A549 (cell line): Measurements from ENCODE around the gene CTCF. TPM values are rescaled to one million over a fixed set of nuclear protein-coding genes. Genes with fewer than 3 reads are reported as not detected.
A peak's percentile ranks its signal among the peaks of the same experiment; 100 is the strongest.

Experiments
- ATAC-seq, 2 experiments: fragments of 200-7000 bp in 1 of 2; fragments of >200 bp in 1 of 2; cut with Nextera tagmentation in 1 of 2; cut with Tn5 transposase in 1 of 2; 3 replicates each; pipeline versions ENCODE4 v1.8.0 to v1.9.1; 2018 to 2020; ENCODE audit warnings: mild to moderate bottlenecking in 1 of 2, moderate library complexity in 1 of 2
- CTCF ChIA-PET: fragments of 300-600 bp; sonication (Branson Sonifier 250); formaldehyde crosslinking; extraction: SDS; loops from one replicate; lab custom pipeline; 2021; ENCODE audit warnings: antibody characterized with exemption, inconsistent platforms; lab: Yijun Ruan, JAX
- POLR2A ChIA-PET: fragments of 350-600 bp; formaldehyde crosslinking; extraction: SDS; loops from one replicate; lab custom pipeline; 2021; ENCODE audit warnings: antibody characterized with exemption, inconsistent platforms; lab: Yijun Ruan, JAX
- DNase-seq, 2 experiments: peaks; one replicate each; pipeline versions ENCODE4 v3.0.0 to v3.0.0-alpha.2; 2011 to 2016; ENCODE audit warnings: low read depth in 1 of 2, low spot score in 1 of 2
- FAIRE-seq: peaks from 2 replicates; lab custom pipeline; 2011; peaks lifted over from hg19 to GRCh38; lab: Jason Lieb, UNC
- H3K27ac ChIP-seq, 2 experiments: fragments of >200 bp; sonication (Bioruptor Twin); formaldehyde crosslinking; 3 replicates each; pipeline ENCODE4 v1.5.1; 2016 to 2017
- H3K4me1 ChIP-seq: fragments of >200 bp; sonication (Bioruptor Twin); formaldehyde crosslinking; 3 replicates; pipeline ENCODE4 v1.6.1; 2016
- H3K4me2 ChIP-seq: fragments of >200 bp; sonication (Bioruptor Twin); formaldehyde crosslinking; 3 replicates; pipeline ENCODE4 v1.6.1; 2016
- H3K4me3 ChIP-seq: fragments of >200 bp; sonication (Bioruptor Twin); formaldehyde crosslinking; 3 replicates; pipeline ENCODE4 v1.5.1; 2016
- H3K9me3 ChIP-seq: fragments of >200 bp; sonication (Bioruptor Twin); formaldehyde crosslinking; 3 replicates; pipeline ENCODE4 v1.6.1; 2016
- BCL3 ChIP-seq: fragments of >200 bp; sonication (Bioruptor Twin); formaldehyde crosslinking; IDR thresholded peaks from 3 replicates; pipeline ENCODE4 v1.6.1; 2016
- CEBPB ChIP-seq, 2 experiments: fragments of >200 bp in 1 of 2; sonication (Bioruptor Twin) in 1 of 2; formaldehyde crosslinking in 1 of 2; IDR thresholded peaks; 2 replicates each; pipeline ENCODE4 v1.6.1; 2012 to 2016
- CHD4 ChIP-seq: fragments of 200-600 bp; sonication (generic); IDR thresholded peaks from 2 replicates; pipeline ENCODE4 v1.6.1; 2016; ENCODE audit warnings: antibody characterized with exemption, mild to moderate bottlenecking, borderline replicate concordance
- EHMT2 ChIP-seq: fragments of 200-600 bp; sonication (generic); IDR thresholded peaks from 2 replicates; pipeline ENCODE4 v1.6.1; 2016; ENCODE audit warnings: antibody characterized with exemption, low read depth, mild to moderate bottlenecking, moderate library complexity
- FOSB ChIP-seq: fragments of 250-450 bp; sonication (Bioruptor Pico); IDR thresholded peaks from 2 replicates; pipeline ENCODE4 v1.5.0; 2020; ENCODE audit warnings: mild to moderate bottlenecking, moderate library complexity
- FOSL2 ChIP-seq, 2 experiments: fragments of 450-650 bp in 1 of 2; fragments of >200 bp in 1 of 2; sonication (Bioruptor Twin) in 1 of 2; formaldehyde crosslinking; IDR thresholded peaks; 2 replicates each; pipeline versions ENCODE4 v1.5.0 to v1.6.1; 2016 to 2020; ENCODE audit warnings: mild to moderate bottlenecking in 1 of 2, moderate library complexity in 1 of 2
- HEYL ChIP-seq: fragments of 250-450 bp; sonication (Bioruptor Pico); IDR thresholded peaks from 2 replicates; pipeline ENCODE4 v1.8.0; 2021; ENCODE audit warnings: mild to moderate bottlenecking, moderate library complexity
- HOXB13 ChIP-seq: fragments of 250-450 bp; sonication (Bioruptor Pico); IDR thresholded peaks from 2 replicates; pipeline ENCODE4 v1.5.0; 2020; ENCODE audit warnings: low read depth, mild to moderate bottlenecking, moderate library complexity
- KDM1A ChIP-seq: fragments of 200-600 bp; sonication (generic); IDR thresholded peaks from 2 replicates; pipeline ENCODE4 v1.6.1; 2016; ENCODE audit warnings: low read depth, mild to moderate bottlenecking
- KDM5A ChIP-seq: fragments of 200-600 bp; sonication (generic); IDR thresholded peaks from 2 replicates; pipeline ENCODE4 v1.6.1; 2016; ENCODE audit warnings: antibody characterized with exemption, mild to moderate bottlenecking
- MAFK ChIP-seq: fragments of 450-650 bp; IDR thresholded peaks from 2 replicates; pipeline ENCODE4 v1.6.1; 2014; ENCODE audit not compliant: partially characterized antibody
- POLR2A ChIP-seq: IDR thresholded peaks from 2 replicates; pipeline ENCODE4 v1.6.1; 2012; ENCODE audit warnings: mild to moderate bottlenecking, low read length
- POLR2AphosphoS2 ChIP-seq: conservative IDR thresholded peaks from 2 replicates; pipeline ENCODE4 v1.6.1; 2012; ENCODE audit warnings: low read length, improper control_type of control experiment, inconsistent platforms
- RAD21 ChIP-seq, 2 experiments: fragments of >200 bp in 1 of 2; sonication (Bioruptor Twin) in 1 of 2; formaldehyde crosslinking in 1 of 2; IDR thresholded peaks in 1 of 2; conservative IDR thresholded peaks in 1 of 2; 2 replicates in 1 of 2; 3 replicates in 1 of 2; pipeline ENCODE4 v1.6.1; 2012 to 2018; ENCODE audit warnings: inconsistent platforms in 1 of 2
- RCOR1 ChIP-seq: fragments of 150-350 bp; IDR thresholded peaks from 2 replicates; pipeline ENCODE4 v1.6.1; 2014; ENCODE audit warnings: antibody characterized with exemption, low read length, low read depth
- REST ChIP-seq: fragments of 200-600 bp; sonication (generic); IDR thresholded peaks from 2 replicates; pipeline ENCODE4 v1.6.1; 2016; ENCODE audit warnings: antibody characterized with exemption, mild to moderate bottlenecking, moderate library complexity
- SMC3 ChIP-seq: fragments of >200 bp; sonication (Bioruptor Twin); formaldehyde crosslinking; IDR thresholded peaks from 3 replicates; pipeline ENCODE4 v1.6.1; 2018; ENCODE audit warnings: inconsistent platforms
- TP53 ChIP-seq: fragments of 250-450 bp; sonication (Bioruptor Pico); IDR thresholded peaks from 2 replicates; pipeline ENCODE4 v1.5.0; 2021; ENCODE audit warnings: mild to moderate bottlenecking, moderate library complexity
- ZSCAN20 ChIP-seq: fragments of 250-450 bp; sonication (Bioruptor Pico); IDR thresholded peaks from 2 replicates; pipeline ENCODE4 v1.8.0; 2022; ENCODE audit warnings: mild to moderate bottlenecking, moderate library complexity
- WGBS: methylation state at CpG from one replicate; pipeline ENCODE4 v1.1.6; 2017; ENCODE audit errors: missing lambda C conversion rate; 5-methylcytosine and 5-hydroxymethylcytosine counted together
- polyA plus RNA-seq, 4 experiments: library from polyadenylated mRNA; depleted of rRNA in 3 of 4; stranded (reverse); fragments of >200 nt; fragmentation: RNase III in 1 of 4; extraction: RNeasy Plus Mini Kit Qiagen cat#74134 plus additional on column Dnase treatment in 1 of 4; gene quantifications; 2 replicates in 3 of 4; 3 replicates in 1 of 4; pipeline ENCODE4 v1.2.3, GENCODE V29; 2011 to 2017
- TF ChIP-seq, protein P1 (sequence below): fragments of 150-350 bp; IDR thresholded peaks from 2 replicates; pipeline ENCODE4 v1.6.1; 2014; ENCODE audit warnings: low read depth, mild to moderate bottlenecking, low read length
- TF ChIP-seq, protein P2 (sequence below): fragments of >200 bp; sonication (Bioruptor Twin); formaldehyde crosslinking; IDR thresholded peaks from 3 replicates; pipeline ENCODE4 v1.5.1; 2016
- TF ChIP-seq, protein P3 (sequence below): fragments of >200 bp; sonication (Bioruptor Twin); formaldehyde crosslinking; IDR thresholded peaks from 2 replicates; pipeline ENCODE4 v1.6.1; 2016

CTCF gene
- polyA plus RNA-seq, 2 of the 4 experiments (the other 2 are of a cell fraction), result 42.5 to 58.4 TPM

DNA sequence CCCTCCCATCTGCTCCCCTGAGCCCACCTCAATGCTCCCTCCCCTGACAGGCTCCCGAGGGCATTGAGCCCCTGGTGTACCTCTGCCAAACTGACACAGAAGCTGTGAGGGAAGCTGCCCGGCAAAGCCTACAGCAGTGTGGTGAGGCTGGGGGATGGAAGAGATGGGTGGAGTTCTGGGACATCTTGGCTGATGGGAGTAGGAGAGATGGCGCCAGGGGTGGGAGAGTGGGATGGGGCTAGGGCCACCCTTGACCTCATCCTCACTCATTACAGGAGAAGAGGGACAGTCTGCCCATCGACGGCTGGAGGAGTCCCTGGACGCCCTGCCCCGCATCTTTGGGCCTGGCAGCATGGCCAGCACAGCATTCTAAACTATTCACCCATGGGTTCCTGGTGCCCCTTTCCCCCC is 16.2 kb upstream of the CTCF start:
- TF ChIP-seq MAFK, result no peak
- TF ChIP-seq RAD21 (conservative IDR thresholded peaks at IDR 0.05 in 1 of 2, IDR thresholded peaks at IDR 0.05 in 1 of 2), result no peak
- no peak for TF ChIP-seq HOXB13
- no peak for TF ChIP-seq FOSB (CRISPR knock-in tag)
- TF ChIP-seq EHMT2, result no peak
- TF ChIP-seq FOSL2 (IDR thresholded peaks at IDR 0.05), result no peak
- TF ChIP-seq FOSL2 (CRISPR knock-in tag; IDR thresholded peaks at IDR 0.05), result no peak
- TF ChIP-seq HEYL (CRISPR knock-in tag), result no peak
- TF ChIP-seq, protein P1, sequence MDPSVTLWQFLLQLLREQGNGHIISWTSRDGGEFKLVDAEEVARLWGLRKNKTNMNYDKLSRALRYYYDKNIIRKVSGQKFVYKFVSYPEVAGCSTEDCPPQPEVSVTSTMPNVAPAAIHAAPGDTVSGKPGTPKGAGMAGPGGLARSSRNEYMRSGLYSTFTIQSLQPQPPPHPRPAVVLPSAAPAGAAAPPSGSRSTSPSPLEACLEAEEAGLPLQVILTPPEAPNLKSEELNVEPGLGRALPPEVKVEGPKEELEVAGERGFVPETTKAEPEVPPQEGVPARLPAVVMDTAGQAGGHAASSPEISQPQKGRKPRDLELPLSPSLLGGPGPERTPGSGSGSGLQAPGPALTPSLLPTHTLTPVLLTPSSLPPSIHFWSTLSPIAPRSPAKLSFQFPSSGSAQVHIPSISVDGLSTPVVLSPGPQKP, result no peak
- no peak for TF ChIP-seq POLR2AphosphoS2
- no peak for TF ChIP-seq KDM1A
- TF ChIP-seq POLR2A, result no peak
- no peak for TF ChIP-seq REST
- TF ChIP-seq KDM5A, result no peak
- no peak for TF ChIP-seq CEBPB (IDR thresholded peaks at IDR 0.05)
- no peak for TF ChIP-seq TP53 (CRISPR knock-in tag)
- ATAC-seq, result no peak
- Histone ChIP-seq H3K4me1 (peaks cover 9% of the 10 kb centered on the region; the same call in 1 of the 3 replicates), H3K4me3 (no peak overlapping the region), H3K9me3 (no peaks in the 10 kb centered on the region), H3K27ac (no peak overlapping the region), H3K4me2 (no peak overlapping the region)
- ChIA-PET POLR2A (no interaction called here), CTCF (interaction anchor here (1.0 to 22.1 kb wide), 18 partner anchors 10 to 127 kb away, joined by 3 to 301 read pairs (median 6); partner anchors contain the start of genes ACD, ATP6V0D1, CARMIL2 and CTCF)
- DNase-seq, result no peak
- WGBS, result 100% methylated on average over 6 of the region's 7 CpGs
- FAIRE-seq, result no peak

- WGBS, result 26% methylated on average over 7 of the region's 7 CpGs
- FAIRE-seq (no peak), DNase-seq (peak; percentile 73 to 85), ATAC-seq (peak; percentile 74 to 84)
- Histone ChIP-seq H3K4me1 (peaks cover under 1% of the 10 kb centered on the region; the same call in 1 of the 3 replicates), H3K4me2 (no peak overlapping the region), H3K9me3 (no peaks in the 10 kb centered on the region), H3K4me3 (no peak overlapping the region), H3K27ac (0 out of 6 replicates have a peak overlapping the region, but pooled peaks of 1 of the 2 experiments have one; percentile 14)
- ChIA-PET POLR2A (interaction anchor here (0.6 to 1.5 kb wide), 4 partner anchors 9 to 99 kb away, joined by 3 to 10 read pairs (median 4); partner anchors contain the start of gene CTCF), CTCF (interaction anchor here (0.7 to 22.1 kb wide), 49 partner anchors 8 to 395 kb away, joined by 3 to 301 read pairs (median 5); partner anchors contain the start of genes ACD, ATP6V0D1, C16orf86 and CARMIL2)
- TF ChIP-seq, protein P2, sequence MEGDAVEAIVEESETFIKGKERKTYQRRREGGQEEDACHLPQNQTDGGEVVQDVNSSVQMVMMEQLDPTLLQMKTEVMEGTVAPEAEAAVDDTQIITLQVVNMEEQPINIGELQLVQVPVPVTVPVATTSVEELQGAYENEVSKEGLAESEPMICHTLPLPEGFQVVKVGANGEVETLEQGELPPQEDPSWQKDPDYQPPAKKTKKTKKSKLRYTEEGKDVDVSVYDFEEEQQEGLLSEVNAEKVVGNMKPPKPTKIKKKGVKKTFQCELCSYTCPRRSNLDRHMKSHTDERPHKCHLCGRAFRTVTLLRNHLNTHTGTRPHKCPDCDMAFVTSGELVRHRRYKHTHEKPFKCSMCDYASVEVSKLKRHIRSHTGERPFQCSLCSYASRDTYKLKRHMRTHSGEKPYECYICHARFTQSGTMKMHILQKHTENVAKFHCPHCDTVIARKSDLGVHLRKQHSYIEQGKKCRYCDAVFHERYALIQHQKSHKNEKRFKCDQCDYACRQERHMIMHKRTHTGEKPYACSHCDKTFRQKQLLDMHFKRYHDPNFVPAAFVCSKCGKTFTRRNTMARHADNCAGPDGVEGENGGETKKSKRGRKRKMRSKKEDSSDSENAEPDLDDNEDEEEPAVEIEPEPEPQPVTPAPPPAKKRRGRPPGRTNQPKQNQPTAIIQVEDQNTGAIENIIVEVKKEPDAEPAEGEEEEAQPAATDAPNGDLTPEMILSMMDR, result peak; percentile 93
- TF ChIP-seq CHD4 (no peak), BCL3 (no peak), KDM5A (no peak), SMC3 (peak; percentile 87), RAD21 (conservative IDR thresholded peaks at IDR 0.05 in 1 of 2, IDR thresholded peaks at IDR 0.05 in 1 of 2) (peak; percentile 81 to 85), ZSCAN20 (no peak), RCOR1 (no peak)
- TF ChIP-seq, protein P3, sequence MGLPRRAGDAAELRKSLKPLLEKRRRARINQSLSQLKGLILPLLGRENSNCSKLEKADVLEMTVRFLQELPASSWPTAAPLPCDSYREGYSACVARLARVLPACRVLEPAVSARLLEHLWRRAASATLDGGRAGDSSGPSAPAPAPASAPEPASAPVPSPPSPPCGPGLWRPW, result no peak
These were observed 15.4 kb upstream of the CTCF start for GRCh38 chr16:67546761-67547422.
